ENCODE measurements around the gene MAPRE2. TPM values are rescaled to one million over a fixed set of nuclear protein-coding genes. Genes with fewer than 3 reads are reported as not detected.

The MAPRE2 gene
- total and polyA plus RNA-seq, 12 donors = 30.2 to 144 (median 87.6) TPM

GRCh38 chr18:35076135-35076924 is 35.1 kb downstream of the MAPRE2 start:
- Histone ChIP-seq H3K36me3 (replicated peaks in 1 of 2) (no peaks in the 10 kb centered on the region), H3K27me3 (no peaks in the 10 kb centered on the region), H3K9me3 (replicated peaks in 1 of 3) (no peaks in the 10 kb centered on the region), H3K4me1 (replicated peaks in 1 of 2) (peaks cover 50 to 61% of the 10 kb centered on the region in 2 donors), H3K27ac (no peak overlapping the region), H3K4me3 (no peak overlapping the region)
- WGBS, 4 donors = 70 to 85% (median 80%) methylated on average over 4 of the region's 4 CpGs
- no peak for DNase-seq
- TF ChIP-seq POLR2A (IDR thresholded peaks at IDR 0.05) (no peak), CTCF (IDR thresholded peaks at IDR 0.05) (no peak)
- intact Hi-C loops (cut with DNase I) = no loop called here

- no peaks in the 10 kb centered on the region for H3K27me3 ChIP-seq
- intact Hi-C loops (cut with DNase I) = no loop called here
- no peak for TF ChIP-seq POLR2A (IDR thresholded peaks at IDR 0.05)
- TF ChIP-seq CTCF (IDR thresholded peaks at IDR 0.05) = no peak
- no peaks in the 10 kb centered on the region for H3K9me3 ChIP-seq (replicated peaks in 1 of 3)
- no peak for DNase-seq
- H3K4me3 ChIP-seq = no peak overlapping the region
- no peak overlapping the region for H3K27ac ChIP-seq
- H3K4me1 ChIP-seq (replicated peaks in 1 of 2) = peaks cover 35 to 45% of the 10 kb centered on the region in 2 donors
- no peaks in the 10 kb centered on the region for H3K36me3 ChIP-seq (replicated peaks in 1 of 2)
Measured at GRCh38 chr18:35077937-35078336, 36.7 kb downstream of the MAPRE2 start.

GRCh38 chr18:35080058-35080457 is 38.8 kb downstream of the MAPRE2 start:
- no peak for TF ChIP-seq POLR2A (IDR thresholded peaks at IDR 0.05)
- no peak for TF ChIP-seq CTCF (IDR thresholded peaks at IDR 0.05)
- Histone ChIP-seq H3K27me3 (no peaks in the 10 kb centered on the region), H3K4me1 (replicated peaks in 1 of 2) (peaks cover 18 to 33% of the 10 kb centered on the region in 2 donors), H3K36me3 (replicated peaks in 1 of 2) (no peaks in the 10 kb centered on the region), H3K27ac (no peak overlapping the region), H3K9me3 (replicated peaks in 1 of 3) (no peaks in the 10 kb centered on the region), H3K4me3 (no peak overlapping the region)
- intact Hi-C loops (cut with DNase I) = no loop called here
- no peak for DNase-seq
- WGBS, 4 donors = 91 to 100% (median 99%) methylated on average over 1 of the region's 1 CpG

- WGBS, 4 donors = 85 to 90% (median 87%) methylated on average over 3 of the region's 3 CpGs
- Histone ChIP-seq H3K9me3 (replicated peaks in 1 of 3) (no peaks in the 10 kb centered on the region), H3K4me1 (replicated peaks in 1 of 2) (peaks cover 9 to 38% of the 10 kb centered on the region in 2 donors), H3K27me3 (no peaks in the 10 kb centered on the region), H3K27ac (no peak overlapping the region), H3K4me3 (no peak overlapping the region), H3K36me3 (replicated peaks in 1 of 2) (no peaks in the 10 kb centered on the region)
- no peak for DNase-seq
- intact Hi-C loops (cut with DNase I) = no loop called here
- no peak for TF ChIP-seq CTCF (IDR thresholded peaks at IDR 0.05)
- no peak for TF ChIP-seq POLR2A (IDR thresholded peaks at IDR 0.05)
Measured at GRCh38 chr18:35083174-35083712, 42.0 kb downstream of the MAPRE2 start.

All from adrenal gland (tissue), 12 donors.